GM19468 (cell line): ENCODE measurements around the gene SAP130.

Source experiments
- ATAC-seq: cut with Tn5 transposase; IDR thresholded peaks from one replicate; pipeline ENCODE4 v1.9.1; 2021; ENCODE audit warnings: mild to moderate bottlenecking, moderate library complexity, moderate number of reproducible peaks; ENCODE audit not compliant: unreplicated experiment; ENCODE audit errors: extremely low read depth

The SAP130 gene

GRCh38 chr2:127906206-127906926 lies 121.5 kb downstream of the SAP130 start:
- ATAC-seq: no peak

GRCh38 chr2:127901339-127902056 lies 126.4 kb downstream of the SAP130 start:
- no peak for ATAC-seq

DNA sequence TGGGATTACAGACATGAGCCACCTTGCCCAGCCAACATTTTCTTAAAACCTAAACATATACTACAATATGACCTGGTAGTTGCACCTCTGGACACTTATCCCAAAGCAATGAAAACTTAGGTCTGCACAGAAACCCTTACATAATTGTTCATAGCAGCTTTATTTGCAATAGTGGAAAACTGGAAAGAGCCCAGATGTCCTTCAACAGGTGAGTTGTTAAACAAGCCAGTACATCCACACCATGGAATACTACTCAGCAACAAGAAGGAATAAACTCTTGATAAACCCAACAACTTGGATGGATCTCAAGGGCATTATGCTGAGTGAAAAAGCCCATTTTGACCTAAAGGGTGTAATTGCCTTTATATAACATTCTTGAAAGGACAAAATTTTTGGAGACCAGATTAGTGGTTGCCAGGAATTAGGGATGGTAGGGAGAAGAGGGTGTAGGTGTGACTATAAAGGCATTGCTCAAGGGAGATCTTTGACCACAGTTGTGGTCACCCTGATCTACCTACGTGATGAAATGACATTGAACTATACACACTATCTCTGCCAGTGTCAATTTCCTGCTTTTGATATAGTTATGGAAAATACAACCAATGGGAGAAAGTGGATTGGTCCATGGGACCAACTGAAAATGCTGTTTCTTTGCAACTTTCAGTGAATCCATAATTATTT lies 130.2 kb downstream of the SAP130 start:
- ATAC-seq: no peak

- no peak for ATAC-seq
These were observed 134.4 kb downstream of the SAP130 start for GRCh38 chr2:127893494-127893893.

- no peak for ATAC-seq
These were observed 134.8 kb downstream of the SAP130 start for GRCh38 chr2:127893033-127893432.

DNA sequence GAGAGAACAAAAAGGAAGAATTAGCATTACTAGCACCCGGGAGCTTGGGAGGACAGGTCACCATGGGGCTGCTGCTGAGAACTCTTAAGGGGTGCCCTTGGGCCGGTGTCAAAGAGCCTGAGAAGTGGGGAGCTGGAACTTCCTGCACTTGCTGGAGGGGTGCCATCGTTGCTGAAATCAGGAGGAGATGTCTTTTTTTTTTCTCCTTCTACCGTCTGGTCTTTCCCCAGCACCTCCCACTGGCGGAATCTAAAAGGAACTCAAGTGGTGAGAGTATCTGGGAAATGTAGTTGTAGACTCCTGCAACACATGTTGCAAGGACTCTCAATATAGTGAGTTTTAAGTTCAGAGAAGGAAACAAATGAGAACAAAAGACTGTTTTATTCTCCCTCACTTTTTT lies 136.0 kb downstream of the SAP130 start:
- no peak for ATAC-seq
